GM12874 (cell line): ENCODE data around the gene SYMPK.

ENCODE experiments used
- CTCF ChIP-seq: IDR thresholded peaks from 2 replicates; pipeline ENCODE4 v1.5.1; 2011; ENCODE audit warnings: low read depth, mild to moderate bottlenecking, control low read depth, low read length, moderate library complexity; ENCODE audit not compliant: insufficient read depth

Gene SYMPK

GRCh38 chr19:45883881-45884681 is 21.1 kb upstream of the SYMPK start:
- TF ChIP-seq CTCF, result no peak

GRCh38 chr19:45883586-45883880 is 20.6 kb upstream of the SYMPK start:
- no peak for TF ChIP-seq CTCF

- TF ChIP-seq CTCF, result peak; percentile 100
Measured at GRCh38 chr19:45882652-45883585, 20.0 kb upstream of the SYMPK start.

GRCh38 chr19:45881909-45882528 is 19.1 kb upstream of the SYMPK start:
- no peak for TF ChIP-seq CTCF

GRCh38 chr19:45881082-45881908 is 18.3 kb upstream of the SYMPK start:
- no peak for TF ChIP-seq CTCF

GRCh38 chr19:45879971-45880370 is 17.0 kb upstream of the SYMPK start:
- TF ChIP-seq CTCF, result no peak

GRCh38 chr19:45879055-45879454 is 16.1 kb upstream of the SYMPK start:
- TF ChIP-seq CTCF, result no peak
